Neural cell (in vitro differentiated cells): ENCODE results near the gene MTHFD2. TPM values are rescaled to one million over a fixed set of nuclear protein-coding genes. Genes with fewer than 3 reads are reported as not detected.

ENCODE experiments used
- H2AFZ ChIP-seq: fragments of 200-600, 300-800 bp; sonication (generic), shearing (Covaris generic); 2 replicates; pipeline ENCODE4 v1.6.0; 2014; ENCODE audit warnings: low read depth, mild to moderate bottlenecking, antibody characterized with exemption, low read length, moderate library complexity
- H3F3A ChIP-seq: fragments of 200-600 bp; shearing (Covaris generic); 2 replicates; pipeline ENCODE4 v1.6.1; 2016; ENCODE audit warnings: mild to moderate bottlenecking, moderate library complexity, mixed read lengths, antibody characterized with exemption, low read length; ENCODE audit not compliant: insufficient read depth, poor library complexity, severe bottlenecking
- H3K27ac ChIP-seq: fragments of 200-600, 300-800 bp; sonication (generic), shearing (Covaris generic); 2 replicates; pipeline ENCODE4 v1.5.1; 2014; ENCODE audit warnings: mild to moderate bottlenecking, low read length, moderate library complexity
- H3K27me3 ChIP-seq: fragments of 300-800, 200-600 bp; sonication (generic), shearing (Covaris generic); 2 replicates; pipeline ENCODE4 v1.6.0; 2014; ENCODE audit warnings: mild to moderate bottlenecking, low read depth, low read length, moderate library complexity; ENCODE audit not compliant: insufficient read depth
- H3K36me3 ChIP-seq: fragments of 300-800, 200-600 bp; sonication (generic), shearing (Covaris generic); 2 replicates; pipeline ENCODE4 v1.5.1; 2014; ENCODE audit warnings: mild to moderate bottlenecking, antibody characterized with exemption, low read length, moderate library complexity; ENCODE audit not compliant: insufficient read depth
- H3K4me2 ChIP-seq: fragments of 300-800, 200-600 bp; sonication (generic), shearing (Covaris generic); 2 replicates; pipeline ENCODE4 v1.6.0; 2014; ENCODE audit warnings: mild to moderate bottlenecking, low read length
- H3K4me3 ChIP-seq: fragments of 300-800, 200-600 bp; sonication (generic), shearing (Covaris generic); 2 replicates; pipeline ENCODE4 v1.5.1; 2014; ENCODE audit warnings: mild to moderate bottlenecking, low read length, moderate library complexity
- H3K79me2 ChIP-seq: fragments of 200-600 bp; shearing (Covaris generic); replicated peaks from 2 replicates; pipeline ENCODE4 v1.6.0; 2014; ENCODE audit warnings: mild to moderate bottlenecking, low read length, moderate library complexity; ENCODE audit not compliant: insufficient read depth
- H3K9ac ChIP-seq: fragments of 300-800, 200-600 bp; sonication (generic), shearing (Covaris generic); 2 replicates; pipeline ENCODE4 v1.6.1; 2016; ENCODE audit warnings: mild to moderate bottlenecking, low read length, mixed read lengths
- H3K9me2 ChIP-seq: fragments of 200-600 bp; shearing (Covaris generic); 2 replicates; pipeline ENCODE4 v1.6.1; 2016; ENCODE audit warnings: mild to moderate bottlenecking, low read length, mixed read lengths; ENCODE audit not compliant: insufficient read depth
- H3K9me3 ChIP-seq: fragments of 200-600, 300-800 bp; sonication (generic), shearing (Covaris generic); 2 replicates; pipeline ENCODE4 v1.6.1; 2016; ENCODE audit warnings: mild to moderate bottlenecking, mixed run types, low read length, moderate library complexity, mixed read lengths
- H4K20me1 ChIP-seq: fragments of 200-600 bp; shearing (Covaris generic); 2 replicates; pipeline ENCODE4 v1.6.1; 2016; ENCODE audit warnings: mild to moderate bottlenecking, mixed run types; ENCODE audit not compliant: insufficient read depth
- CTCF ChIP-seq: fragments of 450-650 bp; IDR thresholded peaks from 2 replicates; pipeline ENCODE4 v1.5.1; 2014; ENCODE audit warnings: antibody characterized with exemption, mild to moderate bottlenecking, moderate library complexity; ENCODE audit not compliant: poor library complexity, severe bottlenecking
- EP300 ChIP-seq: fragments of 450-650 bp; conservative IDR thresholded peaks from 2 replicates; pipeline ENCODE4 v1.6.1; 2014; ENCODE audit warnings: antibody characterized with exemption, mild to moderate bottlenecking, moderate library complexity; ENCODE audit not compliant: poor library complexity, severe bottlenecking
- EZH2 ChIP-seq: fragments of 200-600, 300-800 bp; shearing (Covaris generic), sonication (generic); IDR thresholded peaks from 2 replicates; pipeline ENCODE4 v1.6.1; 2014; ENCODE audit warnings: antibody characterized with exemption, low read length, borderline replicate concordance, mild to moderate bottlenecking; ENCODE audit not compliant: insufficient read depth, poor library complexity, severe bottlenecking
- MXI1 ChIP-seq: fragments of 450-650 bp; conservative IDR thresholded peaks from 2 replicates; pipeline ENCODE4 v1.6.1; 2014; ENCODE audit warnings: antibody characterized with exemption, mild to moderate bottlenecking; ENCODE audit not compliant: poor library complexity, severe bottlenecking
- POLR2AphosphoS5 ChIP-seq: IDR thresholded peaks from 2 replicates; pipeline ENCODE4 v1.6.1; 2012
- RAD21 ChIP-seq: fragments of 450-650 bp; conservative IDR thresholded peaks from 2 replicates; pipeline ENCODE4 v1.6.1; 2014; ENCODE audit warnings: antibody characterized with exemption, mild to moderate bottlenecking, moderate library complexity
- SMC3 ChIP-seq: fragments of 450-650 bp; conservative IDR thresholded peaks from 2 replicates; pipeline ENCODE4 v1.6.1; 2014; ENCODE audit warnings: antibody characterized with exemption, mild to moderate bottlenecking, moderate library complexity; ENCODE audit not compliant: poor library complexity
- TAF1 ChIP-seq: IDR thresholded peaks from 2 replicates; pipeline ENCODE4 v1.6.1; 2012; ENCODE audit warnings: low read depth
- polyA minus RNA-seq: library from RNA; depleted of rRNA, polyadenylated mRNA; stranded (reverse); fragments of >200 nt; gene quantifications from 2 replicates; pipeline ENCODE4 v1.2.3, GENCODE V29; 2014
- polyA plus RNA-seq: library from polyadenylated mRNA; depleted of rRNA; stranded (reverse); fragments of >200 nt; gene quantifications from 2 replicates; pipeline ENCODE4 v1.2.3, GENCODE V29; 2014
- TF ChIP-seq, protein P1 (sequence below): IDR thresholded peaks from 2 replicates; pipeline ENCODE4 v1.6.1; 2012; ENCODE audit warnings: borderline replicate concordance

MTHFD2 gene
- polyA plus RNA-seq (19.3 and 26.3 TPM in 2 replicates), polyA minus RNA-seq (16.3 and 19.2 TPM in 2 replicates)

DNA sequence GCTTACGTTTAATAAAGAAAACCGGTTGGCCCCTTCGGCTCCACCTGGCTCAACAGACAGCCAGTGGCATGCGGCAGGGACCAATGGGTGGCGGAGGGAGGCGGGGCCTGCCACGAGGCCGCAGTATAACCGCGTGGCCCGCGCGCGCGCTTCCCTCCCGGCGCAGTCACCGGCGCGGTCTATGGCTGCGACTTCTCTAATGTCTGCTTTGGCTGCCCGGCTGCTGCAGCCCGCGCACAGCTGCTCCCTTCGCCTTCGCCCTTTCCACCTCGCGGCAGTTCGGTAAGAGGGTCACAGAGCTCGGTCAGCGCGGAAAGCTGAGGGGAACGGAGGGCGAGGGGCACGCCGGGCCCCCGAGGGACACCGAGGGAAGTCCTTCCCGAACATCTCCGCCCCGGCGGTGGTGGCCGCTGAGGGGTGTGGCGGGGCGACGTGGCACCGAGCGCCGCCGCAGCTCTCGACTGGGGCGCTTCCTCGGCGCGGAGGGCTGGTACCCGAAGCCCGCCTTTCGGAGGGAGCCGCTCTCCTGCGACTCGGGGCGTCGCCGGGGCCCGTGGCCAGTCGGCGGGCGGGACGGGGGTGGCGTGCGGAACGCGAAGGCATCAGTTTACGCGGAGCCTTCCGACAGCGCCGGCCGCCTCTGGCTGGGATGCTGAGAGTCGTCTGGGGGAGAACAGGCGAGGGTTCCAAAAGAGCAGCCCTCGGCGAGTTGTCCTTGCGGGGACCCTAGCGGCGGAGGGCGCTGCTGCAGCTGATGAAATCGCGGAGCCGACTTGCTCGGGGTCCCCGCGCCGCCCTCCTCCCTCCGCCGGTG, at the start of gene MTHFD2:
MTHFD2 (plus strand) TSS at position 155 of the 814 bp plus-strand sequence; CDS start at position 182, 27 bp downstream.
- Histone ChIP-seq H4K20me1 (no peaks in the 10 kb centered on the region), H3K4me2 (peak within 1 kb of the TSS; percentile 92), H3F3A (peaks cover 5% of the 10 kb centered on the region), H3K27me3 (no peaks in the 10 kb centered on the region), H3K36me3 (no peaks in the 10 kb centered on the region), H3K9me2 (no peaks in the 10 kb centered on the region), H3K27ac (peak within 1 kb of the TSS; percentile 78), H3K79me2 (peaks cover 24% of the 10 kb centered on the region), H3K9ac (peak within 1 kb of the TSS; percentile 79), H3K9me3 (no peaks in the 10 kb centered on the region), H2AFZ (peak within 1 kb of the TSS; percentile 94), H3K4me3 (peak within 1 kb of the TSS; percentile 97)
- TF ChIP-seq, protein P1, sequence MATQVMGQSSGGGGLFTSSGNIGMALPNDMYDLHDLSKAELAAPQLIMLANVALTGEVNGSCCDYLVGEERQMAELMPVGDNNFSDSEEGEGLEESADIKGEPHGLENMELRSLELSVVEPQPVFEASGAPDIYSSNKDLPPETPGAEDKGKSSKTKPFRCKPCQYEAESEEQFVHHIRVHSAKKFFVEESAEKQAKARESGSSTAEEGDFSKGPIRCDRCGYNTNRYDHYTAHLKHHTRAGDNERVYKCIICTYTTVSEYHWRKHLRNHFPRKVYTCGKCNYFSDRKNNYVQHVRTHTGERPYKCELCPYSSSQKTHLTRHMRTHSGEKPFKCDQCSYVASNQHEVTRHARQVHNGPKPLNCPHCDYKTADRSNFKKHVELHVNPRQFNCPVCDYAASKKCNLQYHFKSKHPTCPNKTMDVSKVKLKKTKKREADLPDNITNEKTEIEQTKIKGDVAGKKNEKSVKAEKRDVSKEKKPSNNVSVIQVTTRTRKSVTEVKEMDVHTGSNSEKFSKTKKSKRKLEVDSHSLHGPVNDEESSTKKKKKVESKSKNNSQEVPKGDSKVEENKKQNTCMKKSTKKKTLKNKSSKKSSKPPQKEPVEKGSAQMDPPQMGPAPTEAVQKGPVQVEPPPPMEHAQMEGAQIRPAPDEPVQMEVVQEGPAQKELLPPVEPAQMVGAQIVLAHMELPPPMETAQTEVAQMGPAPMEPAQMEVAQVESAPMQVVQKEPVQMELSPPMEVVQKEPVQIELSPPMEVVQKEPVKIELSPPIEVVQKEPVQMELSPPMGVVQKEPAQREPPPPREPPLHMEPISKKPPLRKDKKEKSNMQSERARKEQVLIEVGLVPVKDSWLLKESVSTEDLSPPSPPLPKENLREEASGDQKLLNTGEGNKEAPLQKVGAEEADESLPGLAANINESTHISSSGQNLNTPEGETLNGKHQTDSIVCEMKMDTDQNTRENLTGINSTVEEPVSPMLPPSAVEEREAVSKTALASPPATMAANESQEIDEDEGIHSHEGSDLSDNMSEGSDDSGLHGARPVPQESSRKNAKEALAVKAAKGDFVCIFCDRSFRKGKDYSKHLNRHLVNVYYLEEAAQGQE = peak; percentile 61
- TF ChIP-seq CTCF (peak; percentile 92), MXI1 (peak; percentile 96), POLR2AphosphoS5 (peak; percentile 95), EP300 (no peak), TAF1 (peak; percentile 72), EZH2 (no peak), RAD21 (peak; percentile 50), SMC3 (peak; percentile 38)

- no peaks in the 10 kb centered on the region for H4K20me1 ChIP-seq
- no peaks in the 10 kb centered on the region for H3K27me3 ChIP-seq
- H3K79me2 ChIP-seq = peaks cover 20% of the 10 kb centered on the region
- H2AFZ ChIP-seq = no peak overlapping the region
- TF ChIP-seq POLR2AphosphoS5 (no peak), CTCF (no peak)
- TF ChIP-seq, protein P1 = no peak
- H3F3A ChIP-seq = no peaks in the 10 kb centered on the region
- no peak overlapping the region for H3K9ac ChIP-seq
- peaks cover 3% of the 10 kb centered on the region for H3K36me3 ChIP-seq
- no peaks in the 10 kb centered on the region for H3K9me3 ChIP-seq
- H3K27ac ChIP-seq = no peak overlapping the region
- peak overlapping the region; percentile 94 for H3K4me3 ChIP-seq
- H3K4me2 ChIP-seq = peak overlapping the region; percentile 61
- no peaks in the 10 kb centered on the region for H3K9me2 ChIP-seq
Observed at GRCh38 chr2:74149247-74149525, 49.2 kb upstream of the MTHFD2 start.
